ENCODE data around the gene CHST6.

CHST6 gene

DNA sequence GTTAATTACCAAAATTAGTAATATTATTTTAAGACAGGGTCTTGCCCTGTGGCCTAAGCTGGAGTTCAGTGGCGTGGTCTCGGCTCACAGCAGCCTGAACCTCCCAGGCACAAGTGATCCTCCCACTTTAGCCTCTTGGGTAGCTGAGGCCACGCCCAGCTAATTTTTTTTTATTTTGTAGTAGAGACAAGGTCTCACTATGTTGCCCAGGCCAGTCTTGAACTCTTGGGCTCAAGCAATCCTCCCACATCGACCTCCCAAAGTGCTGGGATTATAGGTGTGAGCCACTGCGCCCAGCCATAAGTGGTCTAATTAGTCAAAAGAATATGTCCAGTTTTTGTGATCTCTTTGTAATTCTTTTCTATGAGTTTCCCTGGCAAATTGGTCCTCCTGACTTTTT, 49.9 kb downstream of the CHST6 start:
- H2BK5ac ChIP-seq (ENCODE audit: low read length): no peak overlapping the region
- no peak overlapping the region for H3K4ac ChIP-seq (ENCODE audit: low read depth, low read length)
- no peak overlapping the region for H3K23ac ChIP-seq (ENCODE audit: low read length)
- H3K79me1 ChIP-seq (ENCODE audit: low read length): peaks cover 2% of the 10 kb centered on the region
- no peaks in the 10 kb centered on the region for H3K4me1 ChIP-seq (ENCODE audit: control insufficient read depth, low read depth, low read length)
- WGBS (ENCODE audit: extremely low coverage, insufficient coverage, low lambda C conversion rate): no CpG with 5 or more reads among the region's 5 CpGs
- no peak for DNase-seq
- H3K4me2 ChIP-seq (ENCODE audit: low read length): no peak overlapping the region
- no peak overlapping the region for H4K5ac ChIP-seq (ENCODE audit: low read length)
- no peak overlapping the region for H2AK5ac ChIP-seq (ENCODE audit: low read length)
- H2BK120ac ChIP-seq (ENCODE audit: low read depth, low read length): no peak overlapping the region
- H3K18ac ChIP-seq (ENCODE audit: low read length): no peak overlapping the region
- no peaks in the 10 kb centered on the region for H3K27me3 ChIP-seq (ENCODE audit: insufficient read depth, low read length, poor library complexity)
- no peak overlapping the region for H3K4me3 ChIP-seq (ENCODE audit: low read length)
- H3K56ac ChIP-seq (ENCODE audit: low read length): no peak overlapping the region
- H2BK15ac ChIP-seq (replicated peaks; ENCODE audit: low read depth): no peak overlapping the region
- H3K79me2 ChIP-seq (ENCODE audit: control insufficient read depth, insufficient read depth, low read length): no peaks in the 10 kb centered on the region
- H3K36me3 ChIP-seq (ENCODE audit: control insufficient read depth, insufficient read depth, low read length): no peaks in the 10 kb centered on the region
- no peak overlapping the region for H4K8ac ChIP-seq (ENCODE audit: low read depth, low read length)
- H3K9ac ChIP-seq (ENCODE audit: low read length): no peak overlapping the region
- H3K27ac ChIP-seq (ENCODE audit: low read depth, low read length): no peak overlapping the region

GRCh38 chr16:75443298-75443697, 51.9 kb downstream of the CHST6 start:
- Histone ChIP-seq H3K56ac (ENCODE audit: low read length) (no peak overlapping the region), H3K27ac (ENCODE audit: low read depth, low read length) (no peak overlapping the region), H3K79me1 (ENCODE audit: low read length) (no peaks in the 10 kb centered on the region), H2BK5ac (ENCODE audit: low read length) (no peak overlapping the region), H3K4me3 (ENCODE audit: low read length) (no peak overlapping the region), H3K18ac (ENCODE audit: low read length) (no peak overlapping the region), H3K36me3 (ENCODE audit: control insufficient read depth, insufficient read depth, low read length) (no peaks in the 10 kb centered on the region), H3K9ac (ENCODE audit: low read length) (no peak overlapping the region), H3K4ac (ENCODE audit: low read depth, low read length) (no peak overlapping the region), H3K27me3 (ENCODE audit: insufficient read depth, low read length, poor library complexity) (no peaks in the 10 kb centered on the region), H4K8ac (ENCODE audit: low read depth, low read length) (no peak overlapping the region), H3K79me2 (ENCODE audit: control insufficient read depth, insufficient read depth, low read length) (no peaks in the 10 kb centered on the region), H3K23ac (ENCODE audit: low read length) (no peak overlapping the region), H4K5ac (ENCODE audit: low read length) (no peak overlapping the region), H2BK120ac (ENCODE audit: low read depth, low read length) (no peak overlapping the region), H3K4me2 (ENCODE audit: low read length) (no peak overlapping the region), H2BK15ac (replicated peaks; ENCODE audit: low read depth) (no peak overlapping the region), H3K4me1 (ENCODE audit: control insufficient read depth, low read depth, low read length) (no peaks in the 10 kb centered on the region), H2AK5ac (ENCODE audit: low read length) (no peak overlapping the region)
- no peak for DNase-seq
- no CpG with 5 or more reads among the region's 3 CpGs for WGBS (ENCODE audit: extremely low coverage, insufficient coverage, low lambda C conversion rate)

GRCh38 chr16:75433732-75434413, 61.4 kb downstream of the CHST6 start:
- H3K79me1 ChIP-seq (ENCODE audit: low read length): peaks cover 2% of the 10 kb centered on the region
- no CpG with 5 or more reads among the region's 32 CpGs for WGBS (ENCODE audit: extremely low coverage, insufficient coverage, low lambda C conversion rate)
- peak overlapping the region; percentile 4 for H3K4me3 ChIP-seq (ENCODE audit: low read length)
- no peak overlapping the region for H2BK5ac ChIP-seq (ENCODE audit: low read length)
- DNase-seq: peak; percentile 96
- no peaks in the 10 kb centered on the region for H3K27me3 ChIP-seq (ENCODE audit: insufficient read depth, low read length, poor library complexity)
- peaks cover 16% of the 10 kb centered on the region for H3K79me2 ChIP-seq (ENCODE audit: control insufficient read depth, insufficient read depth, low read length)
- no peak overlapping the region for H2BK120ac ChIP-seq (ENCODE audit: low read depth, low read length)
- peak overlapping the region; percentile 56 for H3K9ac ChIP-seq (ENCODE audit: low read length)
- H3K4me1 ChIP-seq (ENCODE audit: control insufficient read depth, low read depth, low read length): peaks cover 3% of the 10 kb centered on the region
- H2AK5ac ChIP-seq (ENCODE audit: low read length): no peak overlapping the region
- H3K23ac ChIP-seq (ENCODE audit: low read length): no peak overlapping the region
- H3K27ac ChIP-seq (ENCODE audit: low read depth, low read length): peak overlapping the region; percentile 1
- H3K36me3 ChIP-seq (ENCODE audit: control insufficient read depth, insufficient read depth, low read length): no peaks in the 10 kb centered on the region
- no peak overlapping the region for H4K5ac ChIP-seq (ENCODE audit: low read length)
- peak overlapping the region; percentile 74 for H3K4me2 ChIP-seq (ENCODE audit: low read length)
- H3K18ac ChIP-seq (ENCODE audit: low read length): no peak overlapping the region
- no peak overlapping the region for H2BK15ac ChIP-seq (replicated peaks; ENCODE audit: low read depth)
- no peak overlapping the region for H3K4ac ChIP-seq (ENCODE audit: low read depth, low read length)
- peak overlapping the region; percentile 79 for H3K56ac ChIP-seq (ENCODE audit: low read length)
- no peak overlapping the region for H4K8ac ChIP-seq (ENCODE audit: low read depth, low read length)

GRCh38 chr16:75432828-75433731, 62.2 kb downstream of the CHST6 start, which contains the start of gene CFDP1:
CFDP1 (minus strand) TSS chr16:75433503; CDS start chr16:75433352, 151 bp downstream.
- H3K4me3 ChIP-seq (ENCODE audit: low read length): peak within 1 kb of the TSS; percentile 95
- no peak within 1 kb of the TSS for H2BK15ac ChIP-seq (replicated peaks; ENCODE audit: low read depth)
- peak within 1 kb of the TSS; percentile 3 for H3K18ac ChIP-seq (ENCODE audit: low read length)
- DNase-seq: peak; percentile 97
- peak within 1 kb of the TSS; percentile 87 for H2BK5ac ChIP-seq (ENCODE audit: low read length)
- peaks cover 16% of the 10 kb centered on the region for H3K79me2 ChIP-seq (ENCODE audit: control insufficient read depth, insufficient read depth, low read length)
- H4K8ac ChIP-seq (ENCODE audit: low read depth, low read length): no peak within 1 kb of the TSS
- no CpG with 5 or more reads among the region's 85 CpGs for WGBS (ENCODE audit: extremely low coverage, insufficient coverage, low lambda C conversion rate)
- H3K4ac ChIP-seq (ENCODE audit: low read depth, low read length): no peak within 1 kb of the TSS
- no peak within 1 kb of the TSS for H2BK120ac ChIP-seq (ENCODE audit: low read depth, low read length)
- peak within 1 kb of the TSS; percentile 74 for H3K4me2 ChIP-seq (ENCODE audit: low read length)
- no peaks in the 10 kb centered on the region for H3K36me3 ChIP-seq (ENCODE audit: control insufficient read depth, insufficient read depth, low read length)
- no peak within 1 kb of the TSS for H3K23ac ChIP-seq (ENCODE audit: low read length)
- no peak within 1 kb of the TSS for H4K5ac ChIP-seq (ENCODE audit: low read length)
- peaks cover 3% of the 10 kb centered on the region for H3K4me1 ChIP-seq (ENCODE audit: control insufficient read depth, low read depth, low read length)
- no peak within 1 kb of the TSS for H2AK5ac ChIP-seq (ENCODE audit: low read length)
- H3K27ac ChIP-seq (ENCODE audit: low read depth, low read length): peak within 1 kb of the TSS; percentile 59
- peak within 1 kb of the TSS; percentile 93 for H3K9ac ChIP-seq (ENCODE audit: low read length)
- H3K56ac ChIP-seq (ENCODE audit: low read length): peak within 1 kb of the TSS; percentile 99
- no peaks in the 10 kb centered on the region for H3K27me3 ChIP-seq (ENCODE audit: insufficient read depth, low read length, poor library complexity)
- peaks cover 2% of the 10 kb centered on the region for H3K79me1 ChIP-seq (ENCODE audit: low read length)

- no peak overlapping the region for H4K5ac ChIP-seq (ENCODE audit: low read length)
- H3K18ac ChIP-seq (ENCODE audit: low read length): no peak overlapping the region
- H3K4me1 ChIP-seq (ENCODE audit: control insufficient read depth, low read depth, low read length): peaks cover 3% of the 10 kb centered on the region
- no peak overlapping the region for H2BK120ac ChIP-seq (ENCODE audit: low read depth, low read length)
- H2BK15ac ChIP-seq (replicated peaks; ENCODE audit: low read depth): no peak overlapping the region
- H4K8ac ChIP-seq (ENCODE audit: low read depth, low read length): no peak overlapping the region
- H3K4me2 ChIP-seq (ENCODE audit: low read length): no peak overlapping the region
- no peak overlapping the region for H3K27ac ChIP-seq (ENCODE audit: low read depth, low read length)
- H3K4me3 ChIP-seq (ENCODE audit: low read length): no peak overlapping the region
- no peak overlapping the region for H3K23ac ChIP-seq (ENCODE audit: low read length)
- peaks cover 2% of the 10 kb centered on the region for H3K79me1 ChIP-seq (ENCODE audit: low read length)
- H3K27me3 ChIP-seq (ENCODE audit: insufficient read depth, low read length, poor library complexity): no peaks in the 10 kb centered on the region
- H3K36me3 ChIP-seq (ENCODE audit: control insufficient read depth, insufficient read depth, low read length): no peaks in the 10 kb centered on the region
- 100% methylated on average over 2 of the region's 11 CpGs for WGBS (ENCODE audit: extremely low coverage, insufficient coverage, low lambda C conversion rate)
- H3K9ac ChIP-seq (ENCODE audit: low read length): no peak overlapping the region
- DNase-seq: no peak
- H3K56ac ChIP-seq (ENCODE audit: low read length): no peak overlapping the region
- H3K79me2 ChIP-seq (ENCODE audit: control insufficient read depth, insufficient read depth, low read length): peaks cover 28% of the 10 kb centered on the region
- no peak overlapping the region for H2BK5ac ChIP-seq (ENCODE audit: low read length)
- no peak overlapping the region for H2AK5ac ChIP-seq (ENCODE audit: low read length)
- no peak overlapping the region for H3K4ac ChIP-seq (ENCODE audit: low read depth, low read length)
These were observed 65.4 kb downstream of the CHST6 start for GRCh38 chr16:75429621-75430403.

Measured in mesendoderm (in vitro differentiated cells).